Measurements from ENCODE around the gene SDHC. TPM values are rescaled to one million over a fixed set of nuclear protein-coding genes. Genes with fewer than 3 reads are reported as not detected.

The SDHC gene
- total and polyA plus RNA-seq, 2 of the 8 experiments (the other 6 are each of a cell fraction or from before 2014, with no cell fraction given) = 224 to 305 TPM

- H3K9ac ChIP-seq (replicated peaks in 1 of 4; ENCODE audit: extremely low read depth in 1 of 4, low read depth in 3 of 4, low read length in 3 of 4) = no peak overlapping the region
- no peak overlapping the region for H3K27ac ChIP-seq (ENCODE audit: low read depth, low read length)
- H2BK20ac ChIP-seq (ENCODE audit: low read length) = no peak overlapping the region
- no peaks in the 10 kb centered on the region for H4K20me1 ChIP-seq (replicated peaks in 1 of 2; ENCODE audit: control insufficient read depth in 1 of 2, insufficient read depth in 2 of 2, low read length in 2 of 2)
- POLR2A ChIA-PET (ENCODE audit: partially characterized antibody) = interaction anchor here (1.1 to 1.8 kb wide), 3 partner anchors 9 to 38 kb away, joined by 4 to 8 read pairs (median 5); partner anchors contain the start of gene PCP4L1
- TF ChIP-seq POLR2A (IDR thresholded peaks at IDR 0.05; ENCODE audit: control extremely low read depth in 1 of 2, low read depth in 2 of 2, low read length in 2 of 2) (no peak), TCF12 (IDR thresholded peaks at IDR 0.05; ENCODE audit: low read depth, low read length) (no peak)
- no peak overlapping the region for H3K14ac ChIP-seq (ENCODE audit: insufficient read length)
- H2BK12ac ChIP-seq (ENCODE audit: low read depth, low read length) = no peak overlapping the region
- H4K5ac ChIP-seq (ENCODE audit: insufficient read length, low read depth, low read length) = no peak overlapping the region
- no peak overlapping the region for H3K4ac ChIP-seq (replicated peaks; ENCODE audit: insufficient read length, low read depth, low read length)
- no peak overlapping the region for H4K91ac ChIP-seq (replicated peaks; ENCODE audit: insufficient read length, low read length)
- H3K27me3 ChIP-seq (replicated peaks in 1 of 4; ENCODE audit: control insufficient read depth in 3 of 4, extremely low read depth in 1 of 4, insufficient read depth in 3 of 4, low read length in 3 of 4) = no peaks in the 10 kb centered on the region
- no peak overlapping the region for H3K18ac ChIP-seq (ENCODE audit: extremely low read depth, low read length)
- no peak overlapping the region for H2BK5ac ChIP-seq (ENCODE audit: low read depth, low read length)
- DNase-seq (ENCODE audit: low read depth in 1 of 2, low spot score in 2 of 2) (no peak), FAIRE-seq (no peak)
- CTCF ChIA-PET (ENCODE audit: partially characterized antibody) = interaction anchor here (1.2 to 1.8 kb wide), 6 partner anchors 10 to 68 kb away, joined by 3 to 6 read pairs (median 3); partner anchors contain the start of gene ADAMTS4
- no peaks in the 10 kb centered on the region for H3K9me3 ChIP-seq (ENCODE audit: insufficient read depth in 2 of 2, low read depth in 1 of 2, low read length in 1 of 2)
- H3K4me1 ChIP-seq (replicated peaks in 1 of 4; ENCODE audit: control insufficient read depth in 3 of 4, insufficient read depth in 4 of 4, low read length in 3 of 4) = peaks cover 0 to 11% (median 2%) of the 10 kb centered on the region in 4 experiments; a peak in 4 of 7 replicates
- H3K79me2 ChIP-seq (ENCODE audit: control insufficient read depth in 1 of 2, insufficient read depth in 2 of 2, low read length in 2 of 2) = no peaks in the 10 kb centered on the region
- H2BK15ac ChIP-seq (ENCODE audit: low read length) = no peak overlapping the region
- H2BK120ac ChIP-seq (replicated peaks; ENCODE audit: low read depth, low read length) = no peak overlapping the region
- no peak overlapping the region for H3K4me3 ChIP-seq (ENCODE audit: extremely low read depth in 1 of 4, insufficient read depth in 2 of 4, low read depth in 3 of 4, low read length in 4 of 4)
- no peaks in the 10 kb centered on the region for H3K79me1 ChIP-seq (ENCODE audit: low read depth, low read length)
- H4K8ac ChIP-seq (ENCODE audit: extremely low read depth, insufficient read depth, low read length) = no peak overlapping the region
- H3K56ac ChIP-seq (replicated peaks; ENCODE audit: insufficient read length, low read depth, low read length) = no peak overlapping the region
- H2AFZ ChIP-seq (ENCODE audit: low read length) = no peak overlapping the region
- no peak overlapping the region for H3K23ac ChIP-seq (ENCODE audit: insufficient read length)
- no peaks in the 10 kb centered on the region for H3K23me2 ChIP-seq (ENCODE audit: low read depth, low read length)
- no peak overlapping the region; the same call in 1 of the 2 replicates for H2AK5ac ChIP-seq (ENCODE audit: low read depth, low read length)
- no peaks in the 10 kb centered on the region for H3K36me3 ChIP-seq (ENCODE audit: control insufficient read depth in 2 of 4, insufficient read depth in 4 of 4, low read length in 3 of 4)
- H3K4me2 ChIP-seq (ENCODE audit: insufficient read depth in 1 of 2, low read depth in 2 of 2, low read length in 2 of 2) = no peak overlapping the region
- 82% methylated on average over 3 of the region's 3 CpGs; no CpG with 5 or more reads in 1 of the 2 experiments for WGBS, 2 experiments (ENCODE audit: extremely low coverage in 1 of 2, insufficient coverage in 1 of 2, insufficient read length in 1 of 2, insufficient replicate concordance in 2 of 2, low coverage in 1 of 2, low lambda C conversion rate in 2 of 2, missing lambda C conversion rate in 1 of 2)
Measured at GRCh38 chr1:161267321-161267720, 46.9 kb upstream of the SDHC start.

Measured in H1 (cell line).